GM12874 (cell line): ENCODE data around the gene UQCR11.

Experiments
- CTCF ChIP-seq: IDR thresholded peaks from 2 replicates; pipeline ENCODE4 v1.5.1; 2011; ENCODE audit warnings: low read depth, mild to moderate bottlenecking, control low read depth, low read length, moderate library complexity; ENCODE audit not compliant: insufficient read depth

UQCR11 gene

GRCh38 chr19:1574354-1575136 lies 30.7 kb downstream of the UQCR11 start:
- no peak for TF ChIP-seq CTCF

DNA sequence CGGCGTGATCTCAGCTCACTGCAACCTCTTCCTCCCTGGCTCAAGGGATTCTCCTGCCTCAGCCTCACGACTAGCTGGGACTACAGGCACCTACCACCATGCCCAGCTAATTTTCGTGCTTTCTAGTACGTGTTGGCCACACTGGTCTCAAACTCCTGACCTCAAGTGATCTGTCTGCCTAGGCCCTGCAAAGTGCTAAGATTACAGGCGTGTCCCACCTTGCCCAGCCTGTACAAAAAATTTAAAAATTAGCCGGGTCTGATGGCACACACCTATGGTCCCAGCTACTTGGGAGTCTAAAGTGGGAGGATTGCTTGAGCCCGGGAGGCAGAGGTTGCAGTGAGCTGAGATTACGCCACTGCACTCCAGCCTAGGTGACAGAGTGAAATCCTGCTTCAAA lies 32.5 kb downstream of the UQCR11 start:
- TF ChIP-seq CTCF: no peak

GRCh38 chr19:1571358-1571757 lies 33.9 kb downstream of the UQCR11 start:
- no peak for TF ChIP-seq CTCF

GRCh38 chr19:1570836-1571235 lies 34.4 kb downstream of the UQCR11 start:
- TF ChIP-seq CTCF: no peak

- no peak for TF ChIP-seq CTCF
Measured at GRCh38 chr19:1569997-1570396, 35.3 kb downstream of the UQCR11 start.

- TF ChIP-seq CTCF: no peak
Measured at GRCh38 chr19:1568320-1569019, 36.8 kb downstream of the UQCR11 start, which contains the start of gene MEX3D. Gene MEX3D, minus strand, starts transcription at chr19:1568325. Its CDS starts 267 bp downstream, at chr19:1568058.

DNA sequence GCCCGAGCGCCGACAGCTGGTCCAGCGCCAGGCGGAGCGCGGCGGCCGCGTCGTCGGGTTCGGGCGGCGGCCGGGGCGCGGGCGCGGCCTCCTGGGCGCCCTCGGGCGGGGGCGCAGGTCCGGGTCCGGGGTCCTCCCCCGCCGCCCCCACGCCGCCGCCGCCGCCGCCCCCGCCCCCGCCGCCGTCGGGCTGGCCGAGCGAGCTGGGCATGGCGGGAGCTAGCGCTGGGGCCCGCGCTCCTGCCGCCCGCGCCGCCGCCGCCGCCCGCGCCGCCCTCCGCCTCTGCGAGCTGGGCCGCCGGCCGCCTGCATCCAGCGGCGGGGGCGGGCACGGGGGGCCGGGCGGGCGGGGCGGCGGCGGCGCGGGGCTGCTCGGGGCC lies 37.4 kb downstream of the UQCR11 start:
- no peak for TF ChIP-seq CTCF
